Neural progenitor cell (in vitro differentiated cells): ENCODE measurements around the gene KMT2C. TPM values are rescaled to one million over a fixed set of nuclear protein-coding genes. Genes with fewer than 3 reads are reported as not detected.

Source experiments
- DNase-seq: peaks from one replicate; pipeline ENCODE4 v3.0.0-alpha.2; 2016; ENCODE audit warnings: low spot score
- H2AFZ ChIP-seq: fragments of 200-600 bp; sonication (generic); replicated peaks from 2 replicates; pipeline ENCODE4 v1.6.1; 2016; ENCODE audit warnings: antibody characterized with exemption
- H3F3A ChIP-seq: fragments of 200-600 bp; sonication (generic); 2 replicates; pipeline ENCODE4 v1.6.1; 2016; ENCODE audit warnings: antibody characterized with exemption, low read depth
- H3K27ac ChIP-seq: fragments of 200-600 bp; sonication (generic); 2 replicates; pipeline ENCODE4 v1.5.1; 2016; ENCODE audit warnings: mild to moderate bottlenecking
- H3K27me3 ChIP-seq: fragments of 200-600 bp; sonication (generic); 2 replicates; pipeline ENCODE4 v1.6.1; 2016; ENCODE audit warnings: mild to moderate bottlenecking, moderate library complexity
- H3K36me3 ChIP-seq: fragments of 200-600 bp; sonication (generic); 2 replicates; pipeline ENCODE4 v1.5.1; 2016
- H3K4me1 ChIP-seq: fragments of 200-600 bp; sonication (generic); 2 replicates; pipeline ENCODE4 v1.6.1; 2016; ENCODE audit warnings: mixed run types
- H3K4me2 ChIP-seq: fragments of 200-600 bp; sonication (generic); 2 replicates; pipeline ENCODE4 v1.6.1; 2016
- H3K4me3 ChIP-seq: fragments of 200-600 bp; sonication (generic); 2 replicates; pipeline ENCODE4 v1.5.1; 2016
- H3K79me2 ChIP-seq: fragments of 200-600 bp; sonication (generic); 2 replicates; pipeline ENCODE4 v1.6.1; 2016; ENCODE audit warnings: low read depth
- H3K9ac ChIP-seq: fragments of 200-600 bp; sonication (generic); 2 replicates; pipeline ENCODE4 v1.6.1; 2016
- H3K9me3 ChIP-seq: fragments of 200-600 bp; sonication (generic); 2 replicates; pipeline ENCODE4 v1.5.1; 2016; ENCODE audit warnings: low read depth
- H4K20me1 ChIP-seq: fragments of 200-600 bp; sonication (generic); 2 replicates; pipeline ENCODE4 v1.6.1; 2016; ENCODE audit warnings: low read depth
- H3K27ac Mint-ChIP-seq: 3 replicates; pipeline ENCODE4 v1.8.0; 2021; ENCODE audit warnings: mixed read lengths
- H3K27me3 Mint-ChIP-seq: 2 replicates; pipeline ENCODE4 v1.8.0; 2022; ENCODE audit warnings: low read depth, mild to moderate bottlenecking, inconsistent platforms, moderate library complexity, mixed read lengths; ENCODE audit not compliant: insufficient read depth
- H3K36me3 Mint-ChIP-seq: 3 replicates; pipeline ENCODE4 v1.8.0; 2021; ENCODE audit warnings: mixed read lengths
- H3K4me1 Mint-ChIP-seq: 3 replicates; pipeline ENCODE4 v1.8.0; 2021; ENCODE audit warnings: mixed read lengths
- H3K4me3 Mint-ChIP-seq: 3 replicates; pipeline ENCODE4 v1.8.0; 2021; ENCODE audit warnings: mild to moderate bottlenecking, moderate library complexity, mixed read lengths
- H3K9me3 Mint-ChIP-seq: 3 replicates; pipeline ENCODE4 v1.8.0; 2020; ENCODE audit warnings: mixed read lengths
- CTCF ChIP-seq: fragments of 200-600 bp; sonication (generic); IDR thresholded peaks from 2 replicates; pipeline ENCODE4 v1.5.1; 2017; ENCODE audit warnings: antibody characterized with exemption, mild to moderate bottlenecking
- EZH2 ChIP-seq: fragments of 200-600 bp; sonication (generic); IDR thresholded peaks from 2 replicates; pipeline ENCODE4 v1.6.1; 2017; ENCODE audit warnings: antibody characterized with exemption, mild to moderate bottlenecking, moderate library complexity
- EZH2phosphoT487 ChIP-seq: fragments of 200-600 bp; sonication (generic); IDR thresholded peaks from 2 replicates; pipeline ENCODE4 v1.6.1; 2017; ENCODE audit warnings: antibody characterized with exemption
- total RNA-seq: library from RNA; depleted of rRNA; stranded (reverse); fragments of >200 nt; gene quantifications from 2 replicates; pipeline ENCODE4 v1.2.3, GENCODE V29; 2015; ENCODE audit warnings: low replicate concordance

KMT2C gene
- total RNA-seq, 1 donor from 2014 or later, result 26.4 TPM

DNA sequence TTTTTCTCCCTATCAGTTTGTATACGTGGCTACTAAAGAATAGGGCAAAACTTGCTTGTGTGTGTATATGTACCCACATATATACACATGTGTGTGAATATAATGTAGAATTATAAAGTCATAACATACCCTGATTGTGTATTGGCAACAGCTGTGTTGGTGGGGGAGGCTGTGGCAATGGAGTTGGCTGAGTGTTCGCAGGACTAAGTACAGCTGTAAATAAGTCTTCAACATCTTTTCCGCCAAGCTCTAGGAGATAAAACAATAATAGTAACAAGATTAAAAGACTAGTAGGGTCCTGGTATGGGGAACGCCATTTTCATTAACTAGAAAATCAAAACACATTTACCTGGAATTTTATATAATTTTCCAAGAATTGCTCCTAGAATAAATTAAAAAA is 241.9 kb downstream of the KMT2C start:
- no peaks in the 10 kb centered on the region for H3K9me3 ChIP-seq
- H3K36me3 ChIP-seq, result peaks cover 24% of the 10 kb centered on the region
- H3K9ac ChIP-seq, result no peak overlapping the region
- H3F3A ChIP-seq, result no peaks in the 10 kb centered on the region
- no peaks in the 10 kb centered on the region for H4K20me1 ChIP-seq
- no peak overlapping the region for H2AFZ ChIP-seq
- no peak overlapping the region for H3K4me2 ChIP-seq
- Mint-ChIP-seq H3K9me3 (no peaks in the 10 kb centered on the region), H3K4me1 (no peaks in the 10 kb centered on the region), H3K27ac (no peak overlapping the region), H3K36me3 (peaks cover 43% of the 10 kb centered on the region), H3K27me3 (no peaks in the 10 kb centered on the region), H3K4me3 (no peak overlapping the region)
- no peak for DNase-seq
- no peaks in the 10 kb centered on the region for H3K79me2 ChIP-seq
- H3K27me3 ChIP-seq, result no peaks in the 10 kb centered on the region
- no peak overlapping the region for H3K27ac ChIP-seq
- H3K4me3 ChIP-seq, result no peak overlapping the region
- no peaks in the 10 kb centered on the region for H3K4me1 ChIP-seq
- TF ChIP-seq CTCF, result no peak
- no peak for TF ChIP-seq EZH2phosphoT487
- TF ChIP-seq EZH2, result no peak

GRCh38 chr7:152189061-152189460 is 246.7 kb downstream of the KMT2C start:
- no peak overlapping the region for H3K4me3 ChIP-seq
- no peaks in the 10 kb centered on the region for H3K27me3 ChIP-seq
- H3K4me2 ChIP-seq, result no peak overlapping the region
- H3K79me2 ChIP-seq, result no peaks in the 10 kb centered on the region
- H3K4me1 ChIP-seq, result no peaks in the 10 kb centered on the region
- TF ChIP-seq EZH2phosphoT487 (no peak), EZH2 (no peak), CTCF (no peak)
- H3K9me3 ChIP-seq, result no peaks in the 10 kb centered on the region
- Mint-ChIP-seq H3K27ac (no peak overlapping the region), H3K9me3 (no peaks in the 10 kb centered on the region), H3K36me3 (peaks cover 28% of the 10 kb centered on the region), H3K27me3 (no peaks in the 10 kb centered on the region), H3K4me1 (no peaks in the 10 kb centered on the region), H3K4me3 (no peak overlapping the region)
- H3K9ac ChIP-seq, result no peak overlapping the region
- no peak overlapping the region for H3K27ac ChIP-seq
- no peaks in the 10 kb centered on the region for H3F3A ChIP-seq
- H4K20me1 ChIP-seq, result no peaks in the 10 kb centered on the region
- H2AFZ ChIP-seq, result no peak overlapping the region
- peaks cover 13% of the 10 kb centered on the region for H3K36me3 ChIP-seq
- no peak for DNase-seq

DNA sequence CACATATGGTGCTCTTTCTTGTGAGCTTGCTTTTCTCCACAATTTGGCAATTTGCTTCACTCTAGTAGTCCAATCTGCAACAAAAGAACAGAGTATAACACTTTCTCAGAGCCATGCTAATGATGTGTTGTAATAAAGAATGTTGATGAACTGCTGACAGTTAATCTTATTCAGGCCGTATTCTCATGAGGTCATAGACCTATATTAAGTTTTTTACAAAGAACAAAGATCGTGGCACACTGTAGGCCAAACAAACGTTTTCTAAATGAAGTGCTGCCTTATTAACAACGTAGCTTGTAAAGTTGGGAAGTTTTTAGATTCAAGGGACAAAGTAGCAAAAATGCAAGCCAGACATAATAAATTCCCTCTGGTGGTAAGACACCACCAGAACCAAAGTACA is 250.2 kb downstream of the KMT2C start:
- no peak overlapping the region for H3K27ac Mint-ChIP-seq
- Histone ChIP-seq H3K36me3 (peaks cover 17% of the 10 kb centered on the region), H3K27ac (no peak overlapping the region), H3F3A (no peaks in the 10 kb centered on the region), H3K4me2 (no peak overlapping the region), H4K20me1 (no peaks in the 10 kb centered on the region), H3K4me1 (no peaks in the 10 kb centered on the region), H3K9me3 (no peaks in the 10 kb centered on the region), H3K9ac (no peak overlapping the region), H2AFZ (no peak overlapping the region), H3K79me2 (no peaks in the 10 kb centered on the region), H3K4me3 (no peak overlapping the region), H3K27me3 (no peaks in the 10 kb centered on the region)
- no peaks in the 10 kb centered on the region for H3K4me1 Mint-ChIP-seq
- no peaks in the 10 kb centered on the region for H3K27me3 Mint-ChIP-seq
- no peak for DNase-seq
- TF ChIP-seq EZH2phosphoT487, result no peak
- TF ChIP-seq CTCF, result no peak
- TF ChIP-seq EZH2, result no peak
- no peaks in the 10 kb centered on the region for H3K9me3 Mint-ChIP-seq
- no peak overlapping the region for H3K4me3 Mint-ChIP-seq
- peaks cover 22% of the 10 kb centered on the region for H3K36me3 Mint-ChIP-seq

GRCh38 chr7:152180587-152180986 is 255.2 kb downstream of the KMT2C start:
- H3K4me1 ChIP-seq, result no peaks in the 10 kb centered on the region
- H3K27ac ChIP-seq, result no peak overlapping the region
- no peak overlapping the region for H2AFZ ChIP-seq
- TF ChIP-seq EZH2 (no peak), EZH2phosphoT487 (no peak), CTCF (no peak)
- no peaks in the 10 kb centered on the region for H3K79me2 ChIP-seq
- no peak overlapping the region for H3K4me3 ChIP-seq
- H3K27me3 ChIP-seq, result no peaks in the 10 kb centered on the region
- no peaks in the 10 kb centered on the region for H3K4me1 Mint-ChIP-seq
- no peak overlapping the region for H3K4me2 ChIP-seq
- H3K36me3 ChIP-seq, result peaks cover 15% of the 10 kb centered on the region
- H3K4me3 Mint-ChIP-seq, result no peak overlapping the region
- no peak overlapping the region for H3K9ac ChIP-seq
- no peaks in the 10 kb centered on the region for H3K27me3 Mint-ChIP-seq
- no peak for DNase-seq
- H3F3A ChIP-seq, result no peaks in the 10 kb centered on the region
- no peaks in the 10 kb centered on the region for H3K9me3 ChIP-seq
- H3K27ac Mint-ChIP-seq, result no peak overlapping the region
- no peaks in the 10 kb centered on the region for H4K20me1 ChIP-seq
- H3K36me3 Mint-ChIP-seq, result peaks cover 45% of the 10 kb centered on the region
- no peaks in the 10 kb centered on the region for H3K9me3 Mint-ChIP-seq
